DMS53 (cell line): ENCODE measurements around the gene DNAH12.
"Not testable (repeated sequence)": the region's sequence is repeated elsewhere in the genome, so short reads cannot be mapped to it uniquely, and the experiment has no call there.

Experiments
- DNase-seq: peaks from one replicate; lab custom pipeline; 2025; lab: John Stamatoyannopoulos, UW

Gene DNAH12

DNA sequence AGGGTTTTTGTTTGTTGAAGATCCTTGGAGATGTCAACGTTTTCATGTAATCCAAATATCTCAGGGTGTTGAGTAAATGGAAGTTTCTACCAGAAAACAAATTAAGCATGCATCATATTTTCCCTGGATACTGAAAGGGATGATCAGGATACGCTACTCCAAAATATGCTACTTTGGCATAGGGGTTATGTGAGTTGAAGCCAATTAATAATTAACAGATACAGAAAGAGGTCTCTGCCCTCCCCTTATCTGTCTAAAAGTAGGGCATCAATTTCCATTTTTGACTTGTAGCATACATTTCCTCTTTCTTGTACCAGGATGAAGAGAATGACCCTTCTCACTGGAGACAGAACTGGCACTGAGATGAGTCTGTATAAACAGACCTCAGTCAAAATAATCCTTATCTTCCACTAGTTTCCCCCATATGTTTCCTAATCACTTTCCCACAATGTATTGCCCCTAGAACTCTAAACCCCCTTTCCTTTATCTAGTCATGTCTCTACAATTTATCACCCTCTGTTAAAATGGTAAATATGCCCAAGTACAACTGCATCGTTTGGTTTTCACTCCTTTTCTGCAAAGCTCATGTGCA, 234.3 kb downstream of the DNAH12 start:
- DNase-seq: no peak

DNA sequence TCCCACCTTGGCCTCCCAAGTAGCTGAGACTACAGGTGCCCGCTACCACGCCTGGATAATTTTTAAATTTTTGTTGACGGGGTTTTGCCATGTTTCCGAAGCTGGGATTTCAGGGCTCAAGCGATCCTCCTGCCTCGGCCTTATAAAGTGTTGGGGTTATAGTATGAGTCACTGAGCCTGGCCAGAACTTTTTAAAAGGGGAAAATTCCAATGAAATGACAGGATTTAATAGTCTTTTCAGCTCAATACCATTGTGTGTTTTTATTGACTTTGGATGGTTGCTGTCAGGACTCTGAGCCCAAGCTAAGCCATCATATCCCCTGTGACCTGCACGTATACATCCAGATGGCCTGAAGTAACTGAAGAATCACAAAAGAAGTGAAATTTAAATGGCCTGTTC, 240.6 kb downstream of the DNAH12 start:
- DNase-seq: not testable (repeated sequence)

DNA sequence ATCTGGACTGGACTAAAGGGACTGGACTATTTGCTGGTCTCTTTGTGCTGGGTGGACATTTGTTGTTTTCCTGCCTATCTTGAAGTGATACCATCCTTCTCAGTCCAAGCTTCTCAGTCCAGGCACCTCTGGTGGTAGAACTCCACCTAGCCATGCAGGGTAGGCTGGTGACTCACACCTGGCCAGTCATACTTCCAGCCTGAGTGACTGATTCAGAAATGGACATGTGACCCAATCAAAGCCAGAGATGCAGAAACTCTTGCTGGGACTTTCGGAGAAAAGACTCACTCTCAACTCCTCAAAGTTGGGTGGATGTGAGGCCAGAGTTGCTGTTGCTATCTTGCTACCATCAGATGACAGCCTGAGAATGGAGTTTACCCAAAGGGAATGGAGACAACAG, 246.1 kb downstream of the DNAH12 start:
- peak; percentile 39 for DNase-seq

DNA sequence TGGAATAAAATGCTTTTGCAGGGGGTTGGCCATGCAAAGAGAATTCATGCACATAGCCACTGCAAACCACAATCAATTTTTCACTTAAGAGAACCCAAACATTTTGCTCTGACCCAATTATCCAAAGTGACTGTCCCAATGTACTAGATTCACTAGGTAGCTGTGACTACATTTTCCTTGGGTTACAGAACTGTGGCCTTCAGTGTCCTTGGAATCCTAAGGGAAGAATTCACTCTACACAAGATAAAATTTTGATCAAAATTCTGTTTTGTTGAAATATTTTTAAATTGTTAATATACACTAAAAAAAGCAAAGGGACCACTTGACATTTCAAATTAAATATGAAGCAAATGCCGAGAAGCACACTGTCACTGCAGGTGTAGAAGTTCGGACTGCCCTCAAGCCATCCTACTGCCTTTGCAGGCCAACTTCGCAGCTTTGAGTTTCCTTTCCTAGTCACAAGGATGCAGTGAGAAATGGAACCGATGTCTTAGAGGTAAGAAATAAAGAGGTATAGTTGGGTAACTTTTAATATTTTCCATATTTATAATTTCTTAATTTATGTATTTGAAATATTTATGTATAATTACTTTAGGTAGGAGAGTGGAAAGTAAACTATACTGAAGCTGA, 251.1 kb downstream of the DNAH12 start:
- DNase-seq: no peak

DNA sequence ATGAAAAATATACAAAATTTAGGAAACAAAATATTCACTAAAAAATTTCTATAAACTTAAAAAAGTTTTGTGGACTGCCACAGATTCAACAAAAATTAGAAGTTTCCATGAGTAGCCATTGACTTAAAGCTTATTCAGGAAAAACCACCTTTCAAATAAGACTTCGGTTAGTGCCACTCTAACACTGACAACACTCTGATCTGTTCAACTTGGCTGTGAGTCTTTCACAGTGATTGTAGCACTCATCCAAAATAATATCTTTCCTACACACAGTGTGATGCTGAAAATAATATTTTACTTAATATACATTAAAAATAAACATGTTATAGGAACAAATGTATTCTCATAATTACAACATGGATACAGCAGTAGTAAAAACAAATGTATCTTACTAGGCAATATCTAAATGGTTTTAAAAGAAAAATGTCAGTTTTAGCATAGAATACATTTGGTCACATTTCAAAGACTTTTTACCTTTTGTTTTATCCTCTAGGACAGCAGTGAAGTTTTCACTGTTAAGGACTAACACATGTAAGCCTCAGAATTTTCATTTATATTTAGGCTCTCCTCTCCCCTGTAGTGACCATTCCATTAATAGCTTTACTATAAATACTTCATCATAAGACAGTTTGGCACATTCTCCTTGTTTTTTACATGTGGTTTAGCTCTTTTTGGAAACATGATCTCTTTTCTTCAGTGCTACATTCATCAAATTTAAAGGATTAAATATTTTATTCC, 251.8 kb downstream of the DNAH12 start, which contains the start of gene ASB14:
ASB14 (minus strand) TSS at position 527 of the 738 bp plus-strand sequence. CDS start 652 bp downstream, outside the sequence.
- DNase-seq: no peak

DNA sequence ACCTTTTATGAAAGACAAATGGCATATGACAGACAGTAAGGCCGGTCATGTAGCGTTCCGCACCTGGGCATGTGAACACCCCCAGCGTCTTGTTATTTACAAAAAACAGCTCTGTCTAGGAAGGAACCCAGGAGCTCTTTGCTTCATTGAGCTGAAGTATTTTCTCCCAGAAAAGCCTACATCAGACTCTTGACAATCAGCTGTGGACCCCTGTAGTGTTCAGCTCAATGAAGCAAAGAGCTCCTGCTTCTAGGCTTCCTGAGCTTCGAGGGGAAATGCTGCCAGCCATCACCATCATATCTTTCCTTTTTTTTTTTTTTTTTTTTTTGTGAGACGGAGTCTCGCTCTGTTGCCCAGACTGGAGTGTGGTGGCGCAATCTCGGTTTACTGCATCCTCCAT, 255.7 kb downstream of the DNAH12 start:
- no peak for DNase-seq

DNA sequence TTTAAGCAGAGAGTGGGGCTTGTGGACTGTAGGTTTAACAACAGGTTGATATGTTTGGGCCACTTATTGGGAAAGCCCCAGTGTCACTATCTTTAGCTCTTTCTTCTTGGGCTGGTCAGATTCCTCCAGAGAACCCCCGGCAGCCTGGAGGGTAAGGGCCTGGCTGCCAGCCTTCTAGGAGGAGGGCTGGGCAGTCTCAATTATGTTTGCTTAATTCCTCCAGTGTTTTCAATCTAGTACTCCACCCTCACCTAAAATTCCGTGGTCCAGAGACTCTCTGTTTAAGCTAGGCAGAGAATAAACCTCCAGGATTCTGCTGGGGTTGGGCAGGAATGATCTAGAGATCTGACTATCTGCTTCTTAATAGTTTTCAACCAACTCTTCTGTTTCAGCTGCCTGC, 256.9 kb downstream of the DNAH12 start:
- DNase-seq: no peak

DNA sequence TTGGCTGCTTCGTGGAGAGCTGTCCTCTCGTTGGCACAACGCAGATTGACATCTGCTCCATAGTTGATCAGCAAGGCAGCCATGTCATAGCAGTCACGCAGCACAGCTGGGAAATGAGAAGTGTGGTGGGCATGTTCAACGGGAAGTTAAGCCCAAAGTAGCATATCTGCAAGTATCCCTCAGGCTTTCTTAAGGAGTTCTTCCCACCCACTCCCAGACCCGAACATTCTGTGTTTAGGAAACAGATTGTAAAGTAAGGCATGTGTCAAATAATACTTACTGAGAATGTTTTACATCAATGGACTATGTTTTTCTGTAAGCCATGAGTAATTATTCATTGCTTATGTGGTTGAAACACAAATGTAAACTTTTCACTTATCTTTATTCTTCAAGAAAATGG, 260.8 kb downstream of the DNAH12 start:
- no peak for DNase-seq

DNA sequence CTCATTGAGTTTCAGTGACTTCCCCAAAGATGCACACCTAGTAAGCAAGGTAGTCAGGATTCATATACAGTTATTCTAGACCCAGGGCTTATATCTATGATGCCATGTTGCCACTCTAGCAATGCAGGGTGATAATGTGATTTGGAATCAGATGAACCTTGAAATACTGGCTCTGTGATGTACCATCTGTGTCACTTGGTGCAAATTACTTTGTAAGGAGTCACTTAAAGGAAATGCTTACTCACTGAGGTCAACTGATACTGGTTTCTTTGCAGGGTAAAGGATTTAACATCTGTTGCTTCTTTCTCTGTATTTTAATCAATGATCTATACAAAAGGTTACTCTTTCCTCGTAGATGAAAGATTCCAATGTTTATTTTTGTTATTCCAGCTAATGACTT, 262.4 kb downstream of the DNAH12 start:
- DNase-seq: no peak

DNA sequence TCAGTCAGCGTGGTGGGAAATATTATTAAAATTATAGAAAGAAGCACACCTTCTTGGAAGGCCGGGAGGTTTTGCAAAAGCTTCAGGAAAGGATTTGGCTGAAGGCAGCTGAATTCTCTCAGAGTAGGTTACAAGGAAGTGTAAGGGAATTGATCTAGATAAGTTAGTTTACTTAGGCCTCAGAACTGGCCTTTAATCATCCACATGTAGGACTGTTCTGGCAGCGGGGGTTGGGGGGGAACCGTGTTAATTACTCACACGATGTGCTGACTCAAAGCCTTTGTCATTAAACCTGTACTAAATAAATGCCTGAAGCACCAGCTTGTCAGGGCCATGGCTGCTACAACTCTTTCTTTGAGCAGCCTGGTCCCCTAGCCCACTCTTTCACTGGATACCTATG, 264.5 kb downstream of the DNAH12 start:
- no peak for DNase-seq

DNA sequence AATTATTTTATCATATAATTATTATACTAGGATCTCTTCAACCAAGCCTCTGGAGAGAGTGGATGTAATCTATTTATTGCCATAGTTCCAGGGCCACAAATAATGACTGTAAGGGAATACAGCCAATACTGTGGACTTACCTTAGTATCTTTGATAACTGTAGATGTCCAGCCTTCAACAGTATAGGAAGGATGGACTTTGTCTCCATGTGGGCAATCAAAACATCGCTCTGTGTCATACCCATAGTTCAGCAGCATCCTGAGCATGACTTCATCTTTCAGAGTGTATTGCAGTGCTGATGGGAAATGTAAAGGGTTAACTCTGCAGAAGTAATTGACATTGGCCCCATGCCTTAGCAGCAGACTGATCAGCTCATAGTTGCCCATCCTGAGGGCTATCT, 265.9 kb downstream of the DNAH12 start:
- no peak for DNase-seq

DNA sequence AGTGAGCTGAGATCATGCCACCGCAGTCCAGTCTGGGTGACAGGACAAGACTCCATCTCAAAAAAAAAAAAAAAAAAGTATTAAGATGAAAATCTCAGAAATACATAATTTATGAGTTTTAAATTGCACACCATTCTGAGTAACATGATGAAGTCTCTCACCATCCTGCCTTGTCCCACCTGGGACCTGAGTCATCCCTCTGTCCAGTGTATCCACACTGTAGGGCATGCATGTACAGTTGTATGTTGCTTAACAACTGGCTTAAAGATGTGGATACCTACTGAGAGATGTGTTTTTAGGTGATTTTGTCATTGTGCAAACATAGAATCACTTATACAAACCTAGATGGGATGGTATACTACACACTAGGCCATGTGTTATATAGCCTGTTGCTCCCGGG, 268.8 kb downstream of the DNAH12 start:
- DNase-seq: no peak

DNA sequence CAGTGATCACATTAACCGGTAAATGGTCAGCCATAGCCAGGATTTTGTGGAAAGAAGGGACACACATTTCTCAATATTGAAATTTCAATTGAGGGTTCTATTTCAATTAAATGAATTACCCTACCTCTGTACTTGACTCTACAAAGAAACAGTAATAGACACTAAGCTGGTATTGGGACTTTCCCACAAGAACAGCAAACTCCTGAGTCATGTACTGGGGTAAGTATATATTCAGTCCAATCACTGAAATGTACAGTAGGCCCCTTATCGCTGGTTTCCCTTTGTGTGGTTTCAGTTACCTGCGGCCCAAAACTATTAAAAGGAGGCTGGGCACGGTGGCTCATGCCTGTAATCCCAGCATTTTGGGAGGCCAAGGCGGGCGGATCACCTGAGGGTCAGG, 269.3 kb downstream of the DNAH12 start:
- DNase-seq: no peak

DNA sequence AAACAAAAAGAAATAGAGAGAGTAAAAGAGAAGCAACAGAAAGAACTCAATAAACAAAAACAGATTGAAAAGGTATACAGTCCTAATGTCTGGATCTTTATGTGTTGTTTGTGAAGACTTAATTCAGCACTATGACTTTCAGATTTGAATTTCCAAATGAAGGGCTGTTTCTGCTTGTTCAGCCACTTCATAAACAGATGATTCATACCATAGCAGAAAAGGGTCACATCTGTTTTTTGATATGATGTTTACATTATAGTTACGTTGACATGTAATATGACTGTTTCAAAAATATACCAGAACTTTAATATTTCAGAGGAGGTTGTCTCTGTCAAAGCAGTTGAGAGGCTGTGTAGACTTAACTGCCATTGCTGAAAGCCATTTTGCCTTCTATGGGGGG, 275.7 kb downstream of the DNAH12 start:
- no peak for DNase-seq

DNA sequence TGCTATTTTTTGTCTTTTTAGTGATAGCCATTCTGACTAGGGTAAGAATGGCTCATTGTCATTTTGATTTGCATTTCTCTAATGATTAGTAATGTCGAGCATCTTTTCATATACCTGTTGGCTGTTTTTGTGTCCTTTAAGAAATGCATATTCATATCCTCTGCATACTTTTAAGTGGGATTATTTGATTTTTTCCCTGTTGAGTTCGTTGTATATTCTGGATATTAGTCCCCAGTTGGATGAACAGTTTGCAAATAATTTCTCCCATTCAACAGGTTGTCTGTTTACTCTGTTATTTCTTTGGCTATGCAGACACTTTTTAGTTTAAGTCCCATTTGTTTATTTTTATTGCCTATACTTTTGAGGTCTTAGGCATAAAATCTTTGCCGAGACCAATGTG, 282.2 kb downstream of the DNAH12 start:
- DNase-seq: no peak

DNA sequence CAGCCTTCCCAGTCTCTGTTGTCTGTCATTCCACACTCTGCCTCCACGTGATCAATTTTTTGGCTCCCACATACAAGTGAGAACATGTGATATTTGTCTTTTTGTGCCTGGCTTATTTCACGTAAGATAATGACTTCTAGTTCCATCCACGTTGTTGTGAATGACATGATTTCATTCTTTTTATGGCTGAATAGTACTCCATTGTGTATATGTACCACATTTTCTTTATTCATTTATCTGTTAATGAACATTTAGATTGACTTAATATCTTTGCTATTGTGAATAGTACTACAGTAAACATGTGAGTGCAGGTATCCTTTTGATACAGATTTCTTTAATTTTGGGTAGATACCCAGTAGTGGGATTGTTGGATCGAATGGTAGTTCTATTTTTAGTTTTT, 283.0 kb downstream of the DNAH12 start:
- no peak for DNase-seq

DNA sequence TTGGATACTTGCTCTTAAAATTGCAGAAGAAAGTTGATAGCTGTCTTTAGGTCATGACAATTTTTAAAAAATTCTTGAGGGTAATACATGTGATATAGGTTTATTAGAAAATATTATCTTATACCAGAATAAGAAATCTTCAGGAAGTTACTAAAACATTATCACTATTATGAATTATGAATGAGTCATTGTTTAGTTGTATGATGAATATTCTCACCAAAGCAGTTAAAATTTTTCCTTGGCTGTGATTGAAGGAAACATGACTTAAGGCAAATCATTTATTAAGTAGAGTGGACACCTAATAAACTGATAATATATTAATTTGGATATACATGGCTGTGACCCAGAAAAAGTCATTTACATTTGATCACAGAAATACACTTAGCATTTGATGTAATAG, 286.5 kb downstream of the DNAH12 start:
- DNase-seq: no peak

DNA sequence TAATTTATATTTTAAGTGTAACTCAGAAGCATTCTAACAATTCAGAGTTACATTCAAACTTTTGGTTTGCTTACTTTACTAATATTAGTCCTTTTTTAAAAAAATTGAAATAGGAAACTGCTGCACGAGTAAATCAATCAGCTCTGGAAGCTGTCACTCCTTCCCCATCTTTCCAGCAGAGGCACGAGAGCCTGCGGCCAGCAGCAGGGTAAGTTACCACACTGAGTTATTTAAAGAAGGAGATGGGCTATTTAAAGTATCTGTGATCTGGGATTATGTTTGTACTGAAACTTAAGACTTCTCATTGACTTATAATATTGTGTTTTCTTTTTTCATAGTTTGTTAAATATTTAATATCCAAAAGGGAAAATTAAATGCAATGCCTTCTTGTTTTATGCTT, 287.3 kb downstream of the DNAH12 start:
- DNase-seq: no peak

DNA sequence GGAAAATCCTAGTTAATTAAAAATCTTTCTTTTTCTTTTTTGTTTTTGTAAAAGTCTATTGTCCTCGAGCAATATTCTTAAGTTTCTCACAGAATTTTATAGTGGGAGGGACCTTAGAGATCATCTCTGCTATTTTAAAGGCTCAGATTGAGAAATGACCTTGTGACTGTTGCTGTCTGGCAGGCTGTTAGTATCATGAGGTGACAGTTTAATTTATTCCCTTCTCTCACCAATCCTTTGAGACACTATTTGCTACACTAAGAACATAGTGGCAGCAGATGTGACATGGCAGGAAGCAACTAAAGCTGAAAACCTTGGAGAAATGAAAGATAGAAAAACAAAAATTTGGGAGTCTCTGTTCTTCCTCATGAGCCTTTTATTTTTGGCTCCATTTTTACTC, 291.7 kb downstream of the DNAH12 start:
- no peak for DNase-seq

DNA sequence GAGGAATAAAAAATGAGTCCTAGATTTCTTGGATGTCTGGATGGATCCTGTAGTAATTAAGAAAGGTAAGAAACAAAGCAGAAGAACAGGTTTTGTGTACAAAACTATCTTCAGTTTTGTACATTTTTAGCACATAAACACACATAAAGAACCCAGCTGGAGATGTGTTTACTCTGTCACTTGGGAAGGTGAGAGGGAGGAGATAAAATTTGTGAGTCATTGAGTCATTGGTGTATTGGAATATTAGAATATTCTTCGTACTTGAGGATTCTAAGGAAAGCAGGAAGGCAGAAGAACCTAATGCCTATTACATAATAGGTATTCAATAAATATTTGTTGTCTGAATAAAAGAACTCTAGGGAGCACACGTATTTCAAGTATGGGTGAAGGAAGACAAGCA, 299.2 kb downstream of the DNAH12 start:
- peak; percentile 24 for DNase-seq
